Measurements from ENCODE around the gene SUGCT.
"Not testable (repeated sequence)": the region's sequence is repeated elsewhere in the genome, so short reads cannot be mapped to it uniquely, and the experiment has no call there.

The SUGCT gene

DNA sequence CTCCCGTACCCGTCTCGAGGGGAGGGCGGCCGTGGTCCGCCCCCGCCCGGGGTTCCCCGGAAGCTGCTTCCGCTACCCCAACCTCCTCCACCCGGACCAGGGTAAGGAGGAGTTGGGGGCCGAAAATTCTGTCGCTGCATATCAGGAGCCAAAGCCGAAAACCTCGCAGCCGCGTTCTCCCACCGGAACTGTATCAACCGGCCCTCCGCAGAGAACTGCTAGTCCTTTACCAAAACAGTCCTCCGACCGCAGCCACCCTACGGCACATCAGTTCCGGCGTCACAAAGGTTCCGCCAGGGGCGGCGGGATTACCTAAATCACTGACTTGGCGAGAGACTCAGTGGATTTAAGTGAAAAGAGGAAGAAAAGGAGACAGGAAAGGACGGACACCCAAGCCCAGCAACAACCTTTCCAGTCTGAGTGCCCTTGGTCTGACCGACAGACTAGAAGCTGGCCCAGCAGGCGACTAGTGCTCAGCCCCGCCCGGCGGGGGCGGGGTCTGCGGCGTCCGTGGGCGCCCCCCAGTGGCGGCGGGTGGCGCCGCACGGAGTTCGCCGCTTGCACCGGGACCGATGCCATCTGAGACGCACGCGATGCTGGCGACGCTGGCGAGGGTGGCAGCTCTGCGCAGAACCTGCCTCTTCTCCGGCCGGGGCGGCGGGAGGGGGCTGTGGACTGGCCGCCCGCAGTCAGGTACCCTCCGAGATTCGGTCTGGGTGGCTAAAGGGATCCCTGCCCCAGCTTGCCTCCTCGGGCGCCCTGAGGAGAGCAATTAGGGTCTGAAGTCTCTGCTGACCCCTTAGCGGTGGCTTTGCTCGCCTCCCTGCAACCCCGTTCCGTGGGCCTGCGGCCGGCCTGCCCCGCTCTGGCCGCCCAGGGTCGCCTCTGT is at the start of gene SUGCT, which contains the start of gene MPLKIP:
SUGCT (plus strand) TSS at position 578 of the 889 bp plus-strand sequence.
MPLKIP (minus strand) TSS at position 195 of the 889 bp plus-strand sequence; CDS start at position 140, 55 bp downstream.
- DNase-seq = peak; percentile 83

DNA sequence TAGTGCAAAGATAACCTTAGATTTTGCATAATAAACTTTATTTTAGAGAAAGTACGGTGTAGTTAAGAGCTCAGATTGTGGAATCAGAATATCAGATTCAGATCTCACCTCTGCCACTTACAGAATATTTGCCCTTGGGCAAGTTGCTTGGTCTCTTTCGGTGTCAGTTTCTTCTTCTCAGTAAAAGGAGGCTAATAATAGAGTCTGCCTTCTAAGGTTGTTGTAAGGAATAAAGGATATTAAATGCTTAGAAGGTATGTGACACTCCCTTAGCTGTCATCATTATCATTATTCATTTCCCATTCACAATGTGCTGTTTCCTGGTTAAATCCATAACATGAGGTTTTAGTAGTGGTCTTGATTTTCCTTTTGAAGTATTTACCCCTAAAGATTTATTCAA is 42.6 kb upstream of the SUGCT start:
- DNase-seq = no peak

DNA sequence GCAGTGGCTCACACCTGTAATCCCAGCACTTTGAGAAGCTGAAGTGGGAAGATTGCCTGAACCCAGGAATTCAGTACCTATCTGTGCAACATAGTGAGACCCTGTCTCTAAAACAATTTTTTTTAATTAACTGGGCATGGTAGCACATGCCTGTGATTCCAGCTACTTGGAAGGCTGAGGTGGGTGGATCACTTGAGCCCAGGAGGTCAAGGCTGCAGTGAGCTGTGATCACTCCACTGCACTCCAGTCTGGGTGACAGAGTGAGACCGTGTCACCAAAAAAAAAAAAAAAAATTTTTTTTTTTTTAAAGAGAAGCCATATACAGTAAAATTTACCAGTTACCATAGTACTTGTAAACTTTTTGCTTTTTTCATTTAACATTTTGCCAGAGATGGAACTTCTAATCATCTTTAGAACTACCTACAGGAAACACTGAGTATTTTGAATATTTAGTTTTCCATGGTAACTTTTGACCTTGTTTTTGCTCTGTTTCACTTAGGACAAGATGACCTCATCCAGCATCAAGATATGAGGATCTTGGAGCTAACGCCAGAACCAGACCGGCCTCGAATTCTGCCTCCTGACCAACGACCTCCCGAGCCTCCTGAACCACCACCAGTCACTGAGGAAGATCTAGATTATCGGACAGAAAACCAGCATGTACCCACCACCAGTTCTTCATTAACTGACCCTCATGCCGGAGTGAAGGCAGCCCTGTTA is 41.0 kb upstream of the SUGCT start:
- DNase-seq = no peak

DNA sequence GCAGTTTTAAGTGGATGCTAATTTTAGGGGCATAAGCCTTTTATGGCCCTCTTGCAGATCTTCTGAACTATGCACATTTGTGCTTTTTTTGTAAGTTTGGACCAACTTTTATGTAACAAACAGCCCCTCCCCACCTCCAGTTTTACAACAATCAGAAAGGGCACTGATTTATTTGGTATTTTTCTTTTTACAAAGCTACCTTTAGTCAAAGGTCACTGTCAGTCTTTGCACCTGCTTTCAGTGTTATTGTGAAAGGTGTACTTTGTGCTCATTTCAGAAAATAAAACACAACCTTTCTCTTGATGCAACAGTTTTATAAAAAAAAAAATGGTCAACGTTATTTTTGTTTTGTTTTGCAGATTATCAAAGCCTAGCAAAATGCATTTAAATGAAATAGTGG is 39.6 kb upstream of the SUGCT start:
- no peak for DNase-seq

DNA sequence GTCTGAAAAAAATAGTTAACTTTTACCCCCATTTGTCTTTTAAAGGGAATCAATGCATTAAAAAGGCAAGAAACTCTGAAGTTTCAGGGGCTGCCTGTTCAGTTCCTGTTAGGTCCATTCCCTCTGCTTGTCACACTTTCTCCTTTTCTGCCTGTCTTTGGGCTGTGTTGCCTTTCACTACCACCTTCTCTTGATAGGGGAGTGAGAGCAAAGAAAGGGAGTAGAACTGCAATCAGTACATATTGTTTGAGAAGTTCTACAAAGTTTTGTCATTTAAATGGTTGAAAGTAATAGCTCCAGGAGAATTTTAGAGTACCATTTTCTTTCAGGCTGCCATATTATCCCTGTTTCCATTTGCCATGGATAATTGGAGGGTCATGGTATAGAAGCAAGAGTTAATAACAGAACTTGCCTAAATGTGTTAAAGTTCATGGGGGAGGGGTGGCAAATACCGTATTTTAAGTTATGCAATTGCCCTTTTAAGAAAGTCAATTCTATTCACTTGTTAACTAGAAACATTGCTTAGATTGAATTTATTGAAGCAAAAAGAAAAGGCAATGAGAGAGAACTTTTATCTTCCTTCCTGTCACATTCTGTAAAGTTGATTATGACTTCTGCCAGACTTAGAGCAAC is 39.0 kb upstream of the SUGCT start:
- DNase-seq = no peak

DNA sequence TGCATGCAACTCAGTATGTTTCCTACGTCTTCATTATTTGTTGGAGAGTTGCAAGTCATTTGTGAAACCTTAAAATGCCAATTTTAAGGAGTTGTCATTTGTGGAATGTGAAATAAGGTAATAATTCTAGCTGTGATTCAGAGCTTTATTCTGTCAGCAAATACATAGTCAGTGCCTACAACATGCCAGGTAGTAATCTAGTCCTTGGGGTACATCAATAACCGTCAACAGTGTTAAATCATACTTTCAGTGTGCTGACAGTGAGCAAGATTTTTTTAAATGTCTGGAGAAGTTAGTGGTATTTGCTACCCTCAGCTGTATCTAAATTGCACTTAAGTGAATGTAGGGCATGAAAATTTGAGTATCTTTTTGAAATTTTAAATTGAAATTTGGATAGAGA is 37.1 kb upstream of the SUGCT start:
- no peak for DNase-seq

DNA sequence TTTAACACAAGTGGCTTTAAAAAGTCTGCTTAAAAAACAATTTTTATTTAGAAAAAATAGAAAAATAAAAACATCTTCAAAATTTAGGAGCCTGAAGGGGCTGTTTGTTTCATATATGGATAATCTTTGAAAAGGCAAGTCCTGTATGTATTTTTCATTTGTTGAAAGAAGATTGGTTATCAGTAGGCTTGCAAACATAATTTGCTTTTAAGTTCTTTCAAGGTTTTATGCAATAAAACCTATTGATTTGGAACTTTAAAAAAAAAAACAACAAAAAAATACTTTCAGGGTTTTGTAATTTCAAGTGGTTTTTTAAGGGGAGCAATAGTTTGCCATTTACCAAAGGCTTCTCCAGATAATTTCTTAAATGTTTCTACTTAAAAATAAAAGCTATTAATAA is 36.0 kb upstream of the SUGCT start:
- DNase-seq = no peak

DNA sequence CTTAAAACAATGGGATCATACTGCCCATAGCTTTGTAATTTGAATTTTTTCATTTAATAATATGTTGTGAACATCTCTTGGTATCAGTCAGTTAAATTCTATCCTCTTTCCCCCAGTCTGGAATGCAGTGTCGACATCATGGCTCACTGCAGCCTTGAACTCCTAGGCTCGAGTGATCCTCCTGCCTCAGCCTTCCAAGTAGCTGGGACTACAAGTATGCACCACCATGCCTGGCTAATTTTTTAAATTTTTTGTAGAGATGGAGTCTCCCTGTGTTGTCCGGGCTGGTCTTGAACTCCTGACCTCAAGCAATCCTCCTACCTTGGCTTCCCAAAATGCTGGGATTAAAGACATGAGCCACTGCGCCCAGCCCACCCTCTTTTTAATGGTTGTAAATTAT is 35.0 kb upstream of the SUGCT start:
- DNase-seq = no peak

DNA sequence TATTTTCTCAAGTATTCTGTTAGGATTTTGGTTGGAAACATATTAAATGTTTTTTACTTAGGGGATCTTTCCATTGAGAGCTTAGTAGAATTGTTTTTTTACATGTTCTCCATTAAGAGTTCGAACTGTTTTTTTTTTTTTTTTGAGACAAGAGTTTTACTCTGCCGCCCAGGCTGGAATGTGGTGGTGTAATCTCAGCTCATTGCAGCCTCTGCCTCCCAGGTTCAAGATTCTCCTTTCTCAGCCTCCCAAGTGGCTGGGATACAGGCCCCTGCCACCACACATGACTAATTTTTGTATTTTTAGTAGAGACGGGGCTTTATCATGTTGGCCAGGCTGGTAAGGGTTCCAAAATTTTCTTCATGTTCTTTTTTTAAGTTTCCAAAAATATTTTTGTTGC is 33.6 kb upstream of the SUGCT start:
- no peak for DNase-seq

DNA sequence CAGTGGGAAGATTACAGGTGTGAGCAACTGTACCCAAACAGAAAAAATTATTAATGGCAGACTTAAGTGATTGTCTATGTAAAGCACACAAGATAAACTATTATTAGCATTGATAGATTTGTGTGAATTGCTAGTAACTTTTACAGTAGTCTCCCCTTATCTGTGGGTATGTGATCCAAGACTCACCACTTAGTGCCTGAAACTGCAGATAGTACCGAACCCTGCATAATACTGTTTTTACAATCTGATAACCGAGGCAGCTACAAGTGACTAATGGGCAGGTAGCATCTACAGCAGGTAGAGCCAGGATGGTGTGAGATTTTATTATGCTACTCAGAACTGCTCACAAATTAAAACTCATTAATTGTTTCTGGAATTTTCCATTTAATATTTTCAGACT is 31.9 kb upstream of the SUGCT start:
- DNase-seq = no peak

DNA sequence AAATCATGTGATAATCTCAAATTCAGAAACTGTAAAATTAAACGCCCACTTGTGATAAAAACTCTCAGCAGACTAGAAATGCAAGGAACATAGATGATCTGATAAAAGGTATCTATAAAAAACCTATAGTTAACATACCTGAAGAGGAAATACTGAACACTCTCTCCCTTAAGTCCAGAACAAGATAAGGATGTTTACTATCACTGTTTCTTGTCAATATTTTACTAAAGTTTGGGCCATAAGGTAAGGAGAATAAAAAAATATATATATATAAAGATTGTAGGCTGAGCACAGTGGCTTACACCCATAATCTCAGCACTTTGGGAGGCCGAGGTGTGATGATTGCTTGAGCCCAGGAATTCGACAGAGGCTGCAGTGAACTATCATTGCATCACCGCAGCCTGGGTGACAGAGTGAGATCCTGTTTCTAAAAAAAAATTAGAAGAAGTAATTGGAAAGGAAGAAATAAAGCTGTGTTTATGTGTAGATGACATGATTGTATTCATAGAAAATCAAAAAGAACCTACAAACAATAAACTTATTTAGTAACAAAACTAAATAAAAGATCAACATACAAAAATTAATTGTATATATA is 28.8 kb upstream of the SUGCT start:
- no peak for DNase-seq

DNA sequence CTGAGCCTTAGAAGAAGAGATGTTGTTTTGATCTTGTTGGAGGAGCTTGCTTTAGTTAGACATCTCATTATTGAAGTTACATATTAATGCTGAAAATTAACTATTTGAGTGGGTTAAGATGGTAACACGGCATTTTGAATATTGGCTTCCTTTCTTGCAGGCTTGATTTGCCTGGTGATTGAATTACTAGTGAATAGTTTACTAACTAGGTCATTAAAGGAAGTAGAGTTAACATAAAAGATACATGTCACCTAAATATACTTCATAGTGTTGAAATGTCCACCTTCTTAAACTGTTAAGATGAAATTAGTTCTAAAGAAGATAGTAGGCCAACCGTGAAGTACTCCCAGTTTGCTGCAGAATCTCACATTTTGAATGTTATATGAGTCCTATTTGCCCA is 18.9 kb upstream of the SUGCT start:
- no peak for DNase-seq

DNA sequence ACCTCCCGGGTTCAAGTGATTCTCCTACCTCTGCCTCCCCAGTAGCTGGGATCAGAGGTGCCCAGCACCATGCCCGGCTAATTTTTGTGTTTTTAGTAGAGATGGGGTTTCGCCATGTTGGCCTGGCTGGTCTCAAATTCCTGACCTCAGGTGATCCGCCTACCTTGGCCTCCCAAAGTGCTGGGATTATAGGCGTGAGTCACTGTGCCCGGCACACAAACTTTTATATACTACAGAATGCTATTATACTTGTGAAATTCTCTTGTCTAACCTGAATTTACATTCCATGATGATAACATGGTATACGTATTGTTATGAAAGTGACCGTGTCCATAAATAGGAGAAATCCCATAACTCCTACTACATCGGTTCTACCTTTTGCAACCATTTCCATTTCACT is 17.6 kb upstream of the SUGCT start:
- DNase-seq = not testable (repeated sequence)

DNA sequence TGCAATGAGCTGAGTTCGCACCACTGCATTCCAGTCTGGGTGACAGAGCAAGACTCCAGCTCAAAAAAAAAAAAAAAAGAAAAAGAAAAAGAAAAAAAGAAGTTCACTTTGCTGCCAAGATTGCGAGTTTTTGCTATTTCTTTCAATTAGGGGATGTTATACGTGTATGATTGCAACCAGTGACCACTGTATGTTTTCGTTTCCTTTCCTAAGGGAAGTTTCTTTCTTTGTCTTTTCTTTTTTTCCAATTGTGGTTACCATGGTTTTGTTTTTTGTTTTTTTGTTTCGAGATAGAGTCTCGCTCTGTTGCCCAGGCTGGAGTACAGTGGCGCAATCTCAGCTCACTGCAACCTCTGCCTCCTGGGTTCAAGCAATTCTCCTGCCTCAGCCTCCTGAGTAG is 16.6 kb upstream of the SUGCT start:
- DNase-seq = not testable (repeated sequence)

DNA sequence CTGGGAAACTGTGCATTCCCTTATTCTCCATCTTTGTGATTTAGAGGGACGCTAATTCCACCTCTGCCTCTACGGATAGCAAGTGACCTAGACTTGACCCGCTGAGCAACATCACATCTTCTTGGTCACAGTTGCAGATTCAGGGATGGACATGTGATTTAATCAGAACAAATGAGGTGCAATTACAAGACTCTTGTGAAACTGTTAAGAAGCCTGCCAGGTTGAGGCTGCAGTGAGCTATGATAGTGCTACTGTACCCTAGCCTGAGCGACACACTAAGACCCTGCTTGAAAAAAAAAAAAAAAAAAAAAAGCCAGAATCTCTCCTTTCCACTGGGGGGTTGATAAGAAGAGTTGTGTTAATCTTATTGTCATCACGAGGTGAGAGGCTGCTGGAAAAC is 14.8 kb upstream of the SUGCT start:
- DNase-seq = no peak

DNA sequence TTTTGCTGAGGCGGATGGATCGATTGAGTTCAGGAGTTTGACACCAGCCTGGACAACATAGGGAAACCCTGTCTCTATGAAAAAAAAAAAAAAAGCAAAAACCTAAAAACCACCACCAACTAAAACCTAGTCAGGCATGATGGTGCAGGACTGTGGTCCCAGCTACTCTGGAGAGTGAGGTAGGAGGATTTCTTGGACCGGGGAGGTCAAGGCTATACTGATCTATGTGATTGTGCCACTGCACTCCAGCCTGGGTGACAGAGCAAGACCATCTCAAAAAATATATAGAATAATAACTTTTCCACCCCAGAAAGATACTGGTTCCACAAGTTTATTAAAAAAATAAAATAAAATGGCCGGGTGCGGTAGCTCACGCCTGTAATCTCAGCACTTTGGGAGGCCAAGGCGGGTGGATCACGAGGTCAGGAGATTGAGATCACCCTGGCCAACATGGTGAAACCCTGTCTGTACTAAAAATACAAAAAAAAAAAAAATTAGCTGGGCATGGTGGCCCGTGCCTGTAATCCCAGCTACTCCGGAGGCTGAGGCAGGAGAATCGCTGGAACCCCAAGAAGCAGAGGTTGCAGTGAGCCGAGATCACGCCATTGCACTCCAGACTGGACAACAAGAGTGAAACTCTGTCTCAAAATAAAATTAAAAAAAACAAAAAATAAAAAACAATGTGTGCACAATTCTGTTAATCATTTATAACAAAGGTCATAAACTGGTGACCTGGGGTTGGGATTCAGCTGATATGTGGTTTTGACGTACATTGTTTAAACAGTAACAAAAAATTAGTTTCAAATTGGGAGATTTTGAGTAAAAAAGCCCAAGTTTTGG is 12.5 kb upstream of the SUGCT start:
- DNase-seq = not testable (repeated sequence)

DNA sequence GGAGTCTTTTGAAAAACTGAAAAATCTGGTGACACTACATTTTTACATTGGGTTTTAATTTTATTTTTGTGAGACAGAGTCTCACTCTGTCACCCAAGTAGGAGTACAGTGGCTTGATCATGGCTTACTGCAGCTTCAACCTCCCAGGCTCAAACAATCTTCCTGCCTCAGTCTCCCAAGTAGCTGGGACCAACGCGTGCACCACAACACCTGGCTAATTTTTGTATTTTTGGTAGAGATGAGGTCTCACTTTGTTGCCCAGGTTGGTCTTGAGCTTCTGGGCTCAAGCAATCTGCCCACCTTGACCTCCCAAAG is 11.9 kb upstream of the SUGCT start:
- no peak for DNase-seq

DNA sequence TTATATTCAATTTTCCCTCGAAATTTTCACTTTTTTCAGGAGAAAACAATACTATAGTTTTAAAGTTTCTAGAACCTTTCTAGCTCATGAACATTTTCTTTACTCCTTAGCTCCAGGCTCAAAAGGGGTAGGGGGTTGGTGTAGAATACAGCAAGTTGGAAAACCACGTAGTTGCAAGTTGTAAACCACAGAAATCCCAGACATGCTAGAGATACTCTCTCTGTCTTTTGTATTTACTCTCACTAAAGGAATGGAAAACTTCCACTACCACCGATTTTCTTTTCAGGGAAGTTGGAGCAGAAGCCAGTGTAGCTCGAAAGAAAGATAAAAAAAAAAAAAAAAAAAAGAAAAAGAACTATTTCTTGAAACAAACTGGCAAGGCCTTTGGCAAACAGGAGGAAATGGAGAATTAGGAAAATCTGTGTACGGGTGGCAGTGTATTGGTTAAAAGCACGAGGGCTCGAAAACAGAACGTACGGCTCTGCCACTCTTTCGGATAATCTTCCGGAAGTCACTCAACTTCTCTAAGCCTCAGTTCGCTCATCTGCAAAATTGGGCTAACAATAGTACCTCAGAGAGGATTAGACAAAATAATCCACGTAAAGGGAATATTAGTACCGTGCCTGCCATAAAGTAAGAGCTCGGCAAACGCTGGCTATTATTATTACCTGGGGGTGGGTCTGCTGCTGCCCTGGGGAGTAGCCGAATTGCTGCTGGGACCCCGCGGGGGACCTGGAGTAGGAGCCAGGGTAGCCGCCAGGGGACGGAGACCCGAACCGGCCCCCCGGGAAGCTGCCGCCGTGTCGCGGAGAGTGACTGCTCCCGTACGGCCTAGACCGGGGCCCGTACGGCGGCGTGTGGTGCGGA is 1.0 kb upstream of the SUGCT start:
- peak; percentile 56 for DNase-seq

DNA sequence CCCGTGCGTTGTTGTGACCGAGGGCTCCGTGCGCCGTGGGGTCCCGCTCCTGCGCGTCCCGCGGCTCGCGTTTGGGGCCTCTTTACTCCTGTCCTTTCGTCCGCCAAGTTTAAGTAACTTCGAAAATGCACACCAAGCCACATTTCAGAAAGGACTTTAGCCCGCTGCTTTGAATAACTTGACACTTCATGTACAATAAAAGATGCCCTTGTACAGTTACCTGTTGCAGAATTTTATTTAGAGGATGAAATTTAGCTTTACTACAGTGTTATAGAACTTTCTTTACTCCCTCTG is 459 bp downstream of the SUGCT start:
- DNase-seq = no peak

DNA sequence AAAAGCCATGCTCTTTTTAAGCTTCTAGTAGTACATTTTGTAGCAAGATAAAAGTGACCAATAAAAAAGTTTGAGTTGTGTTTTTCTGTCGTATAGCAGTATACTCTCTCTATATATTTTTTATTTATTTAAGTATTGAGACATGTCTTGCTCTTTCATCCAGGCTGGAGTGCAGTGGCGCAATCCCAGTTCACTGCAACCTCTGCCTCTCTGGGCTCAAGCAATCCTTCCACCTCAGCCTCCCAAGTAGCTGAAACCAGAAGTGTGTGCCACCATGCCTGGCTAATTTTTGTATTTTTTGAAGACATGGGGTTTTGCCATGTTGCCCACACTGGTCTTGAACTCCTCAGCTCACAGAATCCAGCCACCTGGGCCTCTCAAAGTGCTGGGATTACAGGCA is 2.8 kb downstream of the SUGCT start:
- DNase-seq = no peak

DNA sequence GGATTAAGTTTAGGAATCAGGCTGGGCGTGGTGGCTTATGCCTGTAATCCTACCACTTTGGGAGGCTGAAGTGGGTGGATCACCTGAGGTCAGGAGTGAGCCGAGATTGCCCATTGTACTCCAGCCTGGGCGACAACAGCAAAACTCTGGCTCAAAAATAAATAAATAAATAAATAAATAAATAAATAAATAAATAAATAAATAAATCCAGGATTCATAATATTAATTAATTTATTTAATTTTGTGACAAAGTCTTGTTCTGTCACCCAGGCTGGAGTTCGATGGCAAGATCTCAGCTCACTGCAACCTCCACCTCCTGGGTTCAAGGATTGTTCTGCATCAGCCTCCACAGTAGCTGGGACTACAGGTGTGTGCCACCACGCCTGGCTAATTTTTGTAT is 4.2 kb downstream of the SUGCT start:
- no peak for DNase-seq

DNA sequence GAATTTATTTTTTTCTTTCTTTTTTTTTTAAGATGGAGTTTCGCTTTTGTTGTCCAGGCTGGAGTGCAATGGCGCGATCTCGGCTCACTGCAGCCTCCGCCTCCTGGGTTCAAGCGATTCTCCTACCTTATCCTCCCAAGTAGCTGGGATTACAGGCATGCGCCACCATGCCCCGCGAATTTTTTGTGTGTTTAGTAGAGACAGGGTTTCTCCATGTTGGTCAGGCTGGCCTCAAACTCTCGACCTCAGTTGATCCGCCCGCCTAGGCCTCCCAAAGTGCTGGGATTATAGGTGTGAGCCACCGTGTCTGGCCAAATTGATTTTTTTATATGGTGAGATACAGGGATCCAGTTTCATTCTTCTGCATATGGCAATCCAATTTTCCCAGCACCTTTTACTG is 5.1 kb downstream of the SUGCT start:
- DNase-seq = not testable (repeated sequence)

All from NCI-H748 treated with DMSO at 0.1 percent for 48 hours (cell line).